Natural killer cell (primary cell): Measurements from ENCODE around the gene LMO3. TPM values are rescaled to one million over a fixed set of nuclear protein-coding genes. Genes with fewer than 3 reads are reported as not detected.

Experiments used
- ATAC-seq, 3 donors: fragments of 150-1000 bp in 2 of 3; fragments of 200-7000 bp in 1 of 3; cut with Tn5 transposase; 1 replicate in 1 of 3; 2 replicates in 2 of 3; pipeline ENCODE4 v1.10.0; 2021; ENCODE audit warnings: mild to moderate bottlenecking in 2 of 3, moderate library complexity in 2 of 3
- DNase-seq, 2 donors: peaks; one replicate each; pipeline versions ENCODE4 v3.0.0 to v3.0.0-alpha.2; 2013 to 2021; ENCODE audit warnings: mixed read lengths in 1 of 2
- H3K27ac ChIP-seq: one replicate; pipeline ENCODE4 v1.5.1; 2013; ENCODE audit warnings: mild to moderate bottlenecking, low read length
- H3K27me3 ChIP-seq: one replicate; pipeline ENCODE4 v1.6.1; 2013; ENCODE audit warnings: low read length; ENCODE audit not compliant: control insufficient read depth, insufficient read depth
- H3K36me3 ChIP-seq: one replicate; pipeline ENCODE4 v1.6.1; 2013; ENCODE audit warnings: low read length; ENCODE audit not compliant: control insufficient read depth, insufficient read depth
- H3K4me1 ChIP-seq: one replicate; pipeline ENCODE4 v1.6.1; 2013; ENCODE audit warnings: low read length; ENCODE audit not compliant: control insufficient read depth, insufficient read depth
- H3K4me3 ChIP-seq: one replicate; pipeline ENCODE4 v1.5.1; 2013; ENCODE audit warnings: low read length
- H3K9me3 ChIP-seq: one replicate; pipeline ENCODE4 v1.6.1; 2013; ENCODE audit warnings: low read length; ENCODE audit not compliant: control insufficient read depth, insufficient read depth
- H3K27ac Mint-ChIP-seq, 2 donors: one replicate each; pipeline ENCODE4 v1.8.0; 2022; ENCODE audit warnings: mild to moderate bottlenecking in 2 of 2, mixed read lengths in 2 of 2, moderate library complexity in 1 of 2
- H3K27me3 Mint-ChIP-seq, 2 donors: one replicate each; pipeline ENCODE4 v1.8.0; 2022; ENCODE audit warnings: low read depth in 2 of 2, mixed read lengths in 2 of 2
- H3K36me3 Mint-ChIP-seq: one replicate; pipeline ENCODE4 v1.8.0; 2022; ENCODE audit warnings: mixed read lengths
- H3K4me1 Mint-ChIP-seq, 2 donors: one replicate each; pipeline ENCODE4 v1.8.0; 2022; ENCODE audit warnings: mixed read lengths in 2 of 2
- H3K4me3 Mint-ChIP-seq: one replicate; pipeline ENCODE4 v1.8.0; 2022; ENCODE audit warnings: mild to moderate bottlenecking, moderate library complexity, mixed read lengths
- H3K9me3 Mint-ChIP-seq, 2 donors: one replicate each; pipeline ENCODE4 v1.8.0; 2022; ENCODE audit warnings: mixed read lengths in 2 of 2
- CTCF ChIP-seq: fragments of 200-600 bp; IDR thresholded peaks from one replicate; pipeline ENCODE4 v1.8.0; 2022; ENCODE audit warnings: antibody characterized with exemption
- WGBS: methylation state at CpG from one replicate; pipeline ENCODE4 v1.1.7; 2013; ENCODE audit warnings: missing lambda C conversion rate; ENCODE audit not compliant: insufficient coverage; 5-methylcytosine and 5-hydroxymethylcytosine counted together
- intact Hi-C: fragments of 100-400 bp; cut with micrococcal nuclease; formaldehyde crosslinking; loops from one replicate; pipeline ENCODE4 v1.14.2; 2022
- total RNA-seq, 4 donors: library from RNA; stranded (reverse); fragments of 120-200 nt in 1 of 4; gene quantifications; one replicate each; pipeline versions ENCODE4 v1.2.3 to v1.2.4, GENCODE V29; 2013 to 2022

The LMO3 gene
- total RNA-seq, 3 donors from 2014 or later (not counting 1 experiment from before 2014, with no cell fraction given), result not detected

DNA sequence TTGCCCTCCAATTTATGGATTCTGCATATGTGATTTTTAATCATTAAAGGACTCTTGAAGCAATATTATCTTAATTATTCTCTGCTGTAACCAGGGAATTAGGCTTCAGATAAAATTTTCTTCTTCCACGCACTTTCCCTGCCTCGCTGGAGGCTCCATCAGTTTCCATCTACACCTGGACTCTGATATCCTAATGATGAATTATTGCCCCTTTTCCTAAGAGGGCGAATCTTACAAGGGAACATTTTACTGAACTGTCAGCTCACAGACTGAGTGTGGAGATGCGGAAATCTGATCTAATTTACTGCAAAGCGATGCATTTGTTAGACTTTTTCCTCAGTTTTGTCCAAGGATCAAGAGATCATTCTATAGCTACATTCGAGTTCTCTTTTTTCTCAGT is 43.0 kb downstream of the LMO3 start:
- Mint-ChIP-seq H3K4me3 (no peak overlapping the region), H3K9me3 (peaks cover 6 to 10% of the 10 kb centered on the region in 2 donors), H3K4me1 (no peaks in the 10 kb centered on the region), H3K27ac (no peak overlapping the region), H3K27me3 (no peaks in the 10 kb centered on the region), H3K36me3 (no peaks in the 10 kb centered on the region)
- Histone ChIP-seq H3K9me3 (no peaks in the 10 kb centered on the region), H3K4me1 (no peaks in the 10 kb centered on the region), H3K27me3 (no peaks in the 10 kb centered on the region), H3K36me3 (no peaks in the 10 kb centered on the region), H3K27ac (no peak overlapping the region), H3K4me3 (no peak overlapping the region)
- intact Hi-C loops, result no loop called here
- no peak for TF ChIP-seq CTCF
- WGBS, result 91% methylated on average over 6 of the region's 6 CpGs
- DNase-seq (no peak), ATAC-seq (no peak)

DNA sequence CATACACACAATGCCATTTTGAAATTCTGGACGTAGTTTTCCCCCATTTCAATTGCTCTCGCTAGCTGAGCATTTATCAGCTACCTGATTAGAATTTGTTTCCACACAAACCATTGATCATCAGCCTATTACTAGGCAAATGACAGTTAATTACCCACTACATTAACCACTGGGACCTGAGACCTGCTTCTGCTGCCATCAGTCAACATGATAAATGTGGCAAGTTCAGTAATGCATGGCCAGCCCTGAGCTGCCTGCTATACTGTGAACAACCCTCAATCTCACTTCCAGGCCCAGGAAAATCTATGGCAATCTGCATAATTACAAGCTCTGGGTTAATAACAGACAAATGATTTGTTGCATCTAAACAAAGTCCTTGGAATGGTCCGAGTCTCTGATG is 43.5 kb downstream of the LMO3 start:
- 86% methylated on average over 3 of the region's 3 CpGs for WGBS
- ATAC-seq (no peak), DNase-seq (no peak)
- H3K27me3 Mint-ChIP-seq, result no peaks in the 10 kb centered on the region
- H3K36me3 Mint-ChIP-seq, result no peaks in the 10 kb centered on the region
- Histone ChIP-seq H3K9me3 (no peaks in the 10 kb centered on the region), H3K27me3 (no peaks in the 10 kb centered on the region), H3K36me3 (no peaks in the 10 kb centered on the region), H3K27ac (no peak overlapping the region), H3K4me1 (no peaks in the 10 kb centered on the region), H3K4me3 (no peak overlapping the region)
- H3K27ac Mint-ChIP-seq, result no peak overlapping the region
- H3K4me3 Mint-ChIP-seq, result no peak overlapping the region
- H3K4me1 Mint-ChIP-seq, result no peaks in the 10 kb centered on the region
- no peak for TF ChIP-seq CTCF
- H3K9me3 Mint-ChIP-seq, result peaks cover 6 to 8% of the 10 kb centered on the region in 2 donors
- intact Hi-C loops, result no loop called here

GRCh38 chr12:16560273-16560672 is 45.7 kb downstream of the LMO3 start:
- H3K27ac Mint-ChIP-seq, result no peak overlapping the region
- intact Hi-C loops, result no loop called here
- H3K27me3 Mint-ChIP-seq, result no peaks in the 10 kb centered on the region
- no peak for TF ChIP-seq CTCF
- no peak for DNase-seq
- Histone ChIP-seq H3K36me3 (no peaks in the 10 kb centered on the region), H3K4me1 (no peaks in the 10 kb centered on the region), H3K27ac (no peak overlapping the region), H3K27me3 (no peaks in the 10 kb centered on the region), H3K4me3 (no peak overlapping the region), H3K9me3 (no peaks in the 10 kb centered on the region)
- no peaks in the 10 kb centered on the region for H3K4me1 Mint-ChIP-seq
- H3K9me3 Mint-ChIP-seq, result peaks cover 4 to 6% of the 10 kb centered on the region in 2 donors
- no peak overlapping the region for H3K4me3 Mint-ChIP-seq
- H3K36me3 Mint-ChIP-seq, result no peaks in the 10 kb centered on the region
- no peak for ATAC-seq
- WGBS, result 78% methylated on average over 1 of the region's 5 CpGs

DNA sequence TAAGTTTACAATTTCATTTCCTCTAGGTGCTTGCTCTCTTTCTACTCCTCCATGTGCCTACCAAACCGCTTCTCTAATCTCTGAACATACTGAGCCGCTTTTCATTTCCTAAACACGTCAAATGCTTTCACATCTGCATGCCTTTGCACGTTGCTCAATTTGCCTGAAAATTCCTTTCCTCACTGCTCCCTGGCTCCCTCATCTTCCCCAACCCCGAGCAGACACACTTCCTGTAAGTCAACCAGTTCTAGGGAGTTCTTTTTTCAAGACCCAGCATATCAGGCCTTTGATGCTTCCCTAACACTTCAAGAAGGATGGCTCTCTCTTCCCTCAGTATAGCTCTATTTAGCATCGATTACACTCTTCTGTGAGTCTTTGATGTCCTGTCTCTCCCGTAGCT is 50.3 kb downstream of the LMO3 start:
- Histone ChIP-seq H3K27ac (no peak overlapping the region), H3K4me1 (no peaks in the 10 kb centered on the region), H3K36me3 (no peaks in the 10 kb centered on the region), H3K27me3 (no peaks in the 10 kb centered on the region), H3K4me3 (no peak overlapping the region), H3K9me3 (no peaks in the 10 kb centered on the region)
- no peak for ATAC-seq
- no peak for DNase-seq
- intact Hi-C loops, result no loop called here
- TF ChIP-seq CTCF, result no peak
- Mint-ChIP-seq H3K27me3 (no peaks in the 10 kb centered on the region), H3K4me3 (no peak overlapping the region), H3K9me3 (peaks cover 8 to 12% of the 10 kb centered on the region in 2 donors), H3K4me1 (no peaks in the 10 kb centered on the region), H3K27ac (no peak overlapping the region), H3K36me3 (no peaks in the 10 kb centered on the region)
- 32% methylated on average over 7 of the region's 7 CpGs for WGBS
